Activated CD8-positive, alpha-beta T cell treated with anti-CD3 and anti-CD28 coated beads, Interleukin-2, amount 10 ng/mL, durations not matched to agents 7 days and 5 days (primary cell): Measurements from ENCODE around the gene MYH11. TPM values are rescaled to one million over a fixed set of nuclear protein-coding genes. Genes with fewer than 3 reads are reported as not detected.

ENCODE experiments used
- ATAC-seq: fragments of 150-1000 bp; cut with Tn5 transposase; one replicate; pipeline ENCODE4 v1.10.0; 2021; ENCODE audit warnings: moderate library complexity
- CTCF ChIA-PET: fragments of 350-600 bp; sonication (Branson Sonifier 250); formaldehyde crosslinking; loops from one replicate; lab custom pipeline; 2021; ENCODE audit warnings: antibody characterized with exemption; lab: Charles Lee
- POLR2A ChIA-PET: fragments of 350-600 bp; sonication (Branson Sonifier 250); formaldehyde crosslinking; loops from one replicate; lab custom pipeline; 2021; ENCODE audit warnings: antibody characterized with exemption; lab: Charles Lee
- DNase-seq: peaks from one replicate; pipeline ENCODE4 v3.0.0-alpha.2; 2020
- H3K27ac Mint-ChIP-seq: one replicate; pipeline ENCODE4 v1.8.0; 2021; ENCODE audit warnings: mild to moderate bottlenecking, mixed read lengths
- H3K27me3 Mint-ChIP-seq: one replicate; pipeline ENCODE4 v1.8.0; 2021; ENCODE audit warnings: low read depth, mixed read lengths
- H3K36me3 Mint-ChIP-seq: one replicate; pipeline ENCODE4 v1.8.0; 2021; ENCODE audit warnings: low read depth, mixed read lengths
- H3K4me1 Mint-ChIP-seq: one replicate; pipeline ENCODE4 v1.8.0; 2021; ENCODE audit warnings: low read depth, mixed read lengths
- H3K4me3 Mint-ChIP-seq: one replicate; pipeline ENCODE4 v1.8.0; 2021; ENCODE audit warnings: mild to moderate bottlenecking, mixed read lengths
- H3K9me3 Mint-ChIP-seq: one replicate; pipeline ENCODE4 v1.8.0; 2022; ENCODE audit warnings: mixed read lengths; ENCODE audit not compliant: insufficient read depth
- total RNA-seq, 2 experiments: library from RNA; stranded (reverse); gene quantifications; one replicate each; pipeline ENCODE4 v1.2.3, GENCODE V29; 2021

The MYH11 gene
- total RNA-seq, 2 experiments from 2014 or later = not detected

- ChIA-PET CTCF (no interaction called here), POLR2A (no interaction called here)
- no peak overlapping the region for H3K27ac Mint-ChIP-seq
- no peak for ATAC-seq
- H3K9me3 Mint-ChIP-seq = no peaks in the 10 kb centered on the region
- H3K4me1 Mint-ChIP-seq = peaks cover 12% of the 10 kb centered on the region
- H3K36me3 Mint-ChIP-seq = no peaks in the 10 kb centered on the region
- DNase-seq = no peak
- H3K4me3 Mint-ChIP-seq = no peak overlapping the region
- H3K27me3 Mint-ChIP-seq = peaks cover 4% of the 10 kb centered on the region
Measured at GRCh38 chr16:15836965-15837611, 19.7 kb downstream of the MYH11 start.

GRCh38 chr16:15836074-15836473 lies 20.8 kb downstream of the MYH11 start:
- ChIA-PET POLR2A (no interaction called here), CTCF (interaction anchor here (0.9 kb wide), 1 partner anchor 34 kb away, joined by 3 read pairs; no protein-coding TSS in a partner anchor)
- ATAC-seq = no peak
- no peak for DNase-seq
- Mint-ChIP-seq H3K36me3 (no peaks in the 10 kb centered on the region), H3K4me3 (no peak overlapping the region), H3K4me1 (peaks cover 12% of the 10 kb centered on the region), H3K9me3 (no peaks in the 10 kb centered on the region), H3K27me3 (peaks cover 4% of the 10 kb centered on the region), H3K27ac (no peak overlapping the region)

GRCh38 chr16:15835136-15835878 lies 21.5 kb downstream of the MYH11 start:
- ChIA-PET CTCF (interaction anchor here (0.9 kb wide), 1 partner anchor 34 kb away, joined by 3 read pairs; no protein-coding TSS in a partner anchor), POLR2A (no interaction called here)
- Mint-ChIP-seq H3K4me3 (no peak overlapping the region), H3K27me3 (peaks cover 4% of the 10 kb centered on the region), H3K36me3 (no peaks in the 10 kb centered on the region), H3K27ac (no peak overlapping the region), H3K9me3 (no peaks in the 10 kb centered on the region), H3K4me1 (peaks cover 12% of the 10 kb centered on the region)
- ATAC-seq (peak; percentile 27), DNase-seq (no peak)

- POLR2A ChIA-PET = no interaction called here
- H3K27ac Mint-ChIP-seq = no peak overlapping the region
Measured at GRCh38 chr16:15834502-15834901, 22.3 kb downstream of the MYH11 start.

GRCh38 chr16:15833541-15833940 lies 23.3 kb downstream of the MYH11 start:
- POLR2A ChIA-PET = no interaction called here
- Mint-ChIP-seq H3K36me3 (no peaks in the 10 kb centered on the region), H3K27ac (no peak overlapping the region), H3K27me3 (peaks cover 2% of the 10 kb centered on the region), H3K9me3 (no peaks in the 10 kb centered on the region), H3K4me3 (no peak overlapping the region), H3K4me1 (peaks cover 12% of the 10 kb centered on the region)
- ATAC-seq (no peak), DNase-seq (no peak)
- CTCF ChIA-PET = interaction anchor here (1.6 kb wide), 1 partner anchor 12 kb away, joined by 9 read pairs; no protein-coding TSS in a partner anchor

More at GRCh38 chr16:15834502-15834901, 22.3 kb downstream of the MYH11 start:
- Mint-ChIP-seq H3K4me1 (peaks cover 12% of the 10 kb centered on the region), H3K4me3 (no peak overlapping the region), H3K27me3 (peaks cover 2% of the 10 kb centered on the region), H3K9me3 (no peaks in the 10 kb centered on the region), H3K36me3 (no peaks in the 10 kb centered on the region)
- DNase-seq (no peak), ATAC-seq (no peak)
- CTCF ChIA-PET = no interaction called here

GRCh38 chr16:15832241-15832640 lies 24.6 kb downstream of the MYH11 start:
- ChIA-PET CTCF (interaction anchor here (1.6 kb wide), 1 partner anchor 11 kb away, joined by 9 read pairs; no protein-coding TSS in a partner anchor), POLR2A (no interaction called here)
- Mint-ChIP-seq H3K9me3 (no peaks in the 10 kb centered on the region), H3K36me3 (no peaks in the 10 kb centered on the region), H3K27ac (no peak overlapping the region), H3K4me1 (peaks cover 12% of the 10 kb centered on the region), H3K27me3 (peaks cover 2% of the 10 kb centered on the region), H3K4me3 (no peak overlapping the region)
- ATAC-seq (no peak), DNase-seq (no peak)

GRCh38 chr16:15830832-15831451 lies 25.9 kb downstream of the MYH11 start:
- H3K27ac Mint-ChIP-seq = no peak overlapping the region
- H3K36me3 Mint-ChIP-seq = no peaks in the 10 kb centered on the region
- no peak for DNase-seq
- ChIA-PET POLR2A (no interaction called here), CTCF (interaction anchor here (1.8 kb wide), 1 partner anchor 9 kb away, joined by 5 read pairs; no protein-coding TSS in a partner anchor)
- H3K4me3 Mint-ChIP-seq = no peak overlapping the region
- no peak for ATAC-seq
- H3K9me3 Mint-ChIP-seq = no peaks in the 10 kb centered on the region
- peaks cover 2% of the 10 kb centered on the region for H3K27me3 Mint-ChIP-seq
- H3K4me1 Mint-ChIP-seq = peaks cover 9% of the 10 kb centered on the region

GRCh38 chr16:15829460-15829859 lies 27.4 kb downstream of the MYH11 start:
- no peak overlapping the region for H3K4me3 Mint-ChIP-seq
- H3K4me1 Mint-ChIP-seq = no peaks in the 10 kb centered on the region
- CTCF ChIA-PET = no interaction called here
- DNase-seq = no peak
- no peaks in the 10 kb centered on the region for H3K36me3 Mint-ChIP-seq
- peaks cover 1% of the 10 kb centered on the region for H3K27me3 Mint-ChIP-seq
- POLR2A ChIA-PET = no interaction called here
- no peak overlapping the region for H3K27ac Mint-ChIP-seq
- H3K9me3 Mint-ChIP-seq = no peaks in the 10 kb centered on the region
- ATAC-seq = no peak

GRCh38 chr16:15827709-15828343 lies 29.0 kb downstream of the MYH11 start:
- CTCF ChIA-PET = no interaction called here
- H3K27ac Mint-ChIP-seq = no peak overlapping the region
- no peaks in the 10 kb centered on the region for H3K9me3 Mint-ChIP-seq
- ATAC-seq (no peak), DNase-seq (no peak)
- POLR2A ChIA-PET = no interaction called here
- no peaks in the 10 kb centered on the region for H3K36me3 Mint-ChIP-seq
- H3K27me3 Mint-ChIP-seq = peaks cover 2% of the 10 kb centered on the region
- no peaks in the 10 kb centered on the region for H3K4me1 Mint-ChIP-seq
- H3K4me3 Mint-ChIP-seq = no peak overlapping the region

- POLR2A ChIA-PET = no interaction called here
- H3K4me3 Mint-ChIP-seq = no peak overlapping the region
- peaks cover 2% of the 10 kb centered on the region for H3K27me3 Mint-ChIP-seq
- H3K36me3 Mint-ChIP-seq = no peaks in the 10 kb centered on the region
- ATAC-seq (no peak), DNase-seq (no peak)
- H3K4me1 Mint-ChIP-seq = no peaks in the 10 kb centered on the region
- no peaks in the 10 kb centered on the region for H3K9me3 Mint-ChIP-seq
- H3K27ac Mint-ChIP-seq = no peak overlapping the region
- CTCF ChIA-PET = no interaction called here
Measured at GRCh38 chr16:15827299-15827698, 29.5 kb downstream of the MYH11 start.

- H3K4me1 Mint-ChIP-seq = no peaks in the 10 kb centered on the region
- ATAC-seq (no peak), DNase-seq (no peak)
- H3K9me3 Mint-ChIP-seq = no peaks in the 10 kb centered on the region
- no peaks in the 10 kb centered on the region for H3K36me3 Mint-ChIP-seq
- H3K4me3 Mint-ChIP-seq = no peak overlapping the region
- ChIA-PET CTCF (no interaction called here), POLR2A (interaction anchor here (0.6 kb wide), 1 partner anchor 42 kb away, joined by 3 read pairs; no protein-coding TSS in a partner anchor)
- peaks cover 5% of the 10 kb centered on the region for H3K27me3 Mint-ChIP-seq
- H3K27ac Mint-ChIP-seq = no peak overlapping the region
Measured at GRCh38 chr16:15825750-15826305, 31.0 kb downstream of the MYH11 start.
